Chondrocyte (in vitro differentiated cells): ENCODE results near the gene HNRNPH2. TPM values are rescaled to one million over a fixed set of nuclear protein-coding genes. Genes with fewer than 3 reads are reported as not detected.

Source experiments
- DNase-seq: peaks from one replicate; pipeline ENCODE4 v3.0.0; 2021; ENCODE audit warnings: mixed read lengths, low spot score
- H3K27ac Mint-ChIP-seq: one replicate; pipeline ENCODE4 v1.8.0; 2021; ENCODE audit warnings: mild to moderate bottlenecking, moderate library complexity, mixed read lengths; ENCODE audit not compliant: unreplicated experiment
- H3K27me3 Mint-ChIP-seq: 2 replicates; pipeline ENCODE4 v1.8.0; 2021; ENCODE audit warnings: low read depth, mixed read lengths
- H3K36me3 Mint-ChIP-seq: 2 replicates; pipeline ENCODE4 v1.8.0; 2021; ENCODE audit warnings: low read depth, mixed read lengths
- H3K4me1 Mint-ChIP-seq: 2 replicates; pipeline ENCODE4 v1.8.0; 2021; ENCODE audit warnings: low read depth, mild to moderate bottlenecking, mixed read lengths
- H3K4me3 Mint-ChIP-seq: one replicate; pipeline ENCODE4 v1.8.0; 2021; ENCODE audit warnings: mild to moderate bottlenecking, moderate library complexity, mixed read lengths; ENCODE audit not compliant: unreplicated experiment
- H3K9me3 Mint-ChIP-seq: 2 replicates; pipeline ENCODE4 v1.8.0; 2021; ENCODE audit warnings: low read depth, mixed read lengths
- CTCF ChIP-seq: fragments of 200-600 bp; sonication (generic); IDR thresholded peaks from 2 replicates; pipeline ENCODE4 v1.5.0; 2021; ENCODE audit warnings: antibody characterized with exemption, mild to moderate bottlenecking, moderate library complexity
- total RNA-seq: library from RNA; stranded (reverse); gene quantifications from 3 replicates; pipeline ENCODE4 v1.2.1, GENCODE V29; 2021

The HNRNPH2 gene
- total RNA-seq, 1 donor from 2014 or later, result 52.9 TPM

GRCh38 chrX:101390664-101391525 lies 17.1 kb upstream of the HNRNPH2 start, which contains the start of gene RPL36A:
RPL36A (plus strand) TSS chrX:101391011; CDS start chrX:101391044, 33 bp downstream.
- Mint-ChIP-seq H3K36me3 (peaks cover 3% of the 10 kb centered on the region), H3K27me3 (no peaks in the 10 kb centered on the region), H3K9me3 (peaks cover 5% of the 10 kb centered on the region), H3K4me3 (peak within 1 kb of the TSS; percentile 90), H3K27ac (peak within 1 kb of the TSS; percentile 89), H3K4me1 (peaks cover 18% of the 10 kb centered on the region)
- DNase-seq, result peak; percentile 94
- peak; percentile 81 for TF ChIP-seq CTCF

GRCh38 chrX:101391831-101392230 lies 16.2 kb upstream of the HNRNPH2 start:
- Mint-ChIP-seq H3K4me1 (peaks cover 18% of the 10 kb centered on the region), H3K27ac (peak overlapping the region; percentile 89), H3K27me3 (no peaks in the 10 kb centered on the region), H3K4me3 (peak overlapping the region; percentile 90), H3K36me3 (peaks cover 3% of the 10 kb centered on the region), H3K9me3 (peaks cover 5% of the 10 kb centered on the region)
- TF ChIP-seq CTCF, result no peak
- DNase-seq, result no peak

- no peak for DNase-seq
- Mint-ChIP-seq H3K27me3 (no peaks in the 10 kb centered on the region), H3K4me1 (peaks cover 18% of the 10 kb centered on the region), H3K4me3 (no peak overlapping the region), H3K9me3 (peaks cover 5% of the 10 kb centered on the region), H3K36me3 (peaks cover 3% of the 10 kb centered on the region), H3K27ac (peak overlapping the region; percentile 33)
- no peak for TF ChIP-seq CTCF
Measured at GRCh38 chrX:101393530-101394305, 14.3 kb upstream of the HNRNPH2 start.

GRCh38 chrX:101394372-101394771 lies 13.7 kb upstream of the HNRNPH2 start:
- no peak for DNase-seq
- no peaks in the 10 kb centered on the region for H3K27me3 Mint-ChIP-seq
- no peak for TF ChIP-seq CTCF
- no peak overlapping the region for H3K27ac Mint-ChIP-seq
- no peak overlapping the region for H3K4me3 Mint-ChIP-seq
- H3K9me3 Mint-ChIP-seq, result peaks cover 5% of the 10 kb centered on the region
- H3K4me1 Mint-ChIP-seq, result peaks cover 18% of the 10 kb centered on the region
- peaks cover 3% of the 10 kb centered on the region for H3K36me3 Mint-ChIP-seq

GRCh38 chrX:101395789-101396188 lies 12.2 kb upstream of the HNRNPH2 start:
- Mint-ChIP-seq H3K27ac (no peak overlapping the region), H3K9me3 (peaks cover 8% of the 10 kb centered on the region)

More at GRCh38 chrX:101395789-101396188, 12.2 kb upstream of the HNRNPH2 start:
- no peaks in the 10 kb centered on the region for H3K27me3 Mint-ChIP-seq
- no peak for TF ChIP-seq CTCF
- peaks cover 5% of the 10 kb centered on the region for H3K36me3 Mint-ChIP-seq
- peaks cover 18% of the 10 kb centered on the region for H3K4me1 Mint-ChIP-seq
- no peak for DNase-seq
- H3K4me3 Mint-ChIP-seq, result no peak overlapping the region
